ENCODE results near the gene UPB1. TPM values are rescaled to one million over a fixed set of nuclear protein-coding genes. Genes with fewer than 3 reads are reported as not detected.

UPB1 gene
- total and polyA plus RNA-seq, 2 experiments from 2014 or later, result 0.39 to 1.6 TPM

- Histone ChIP-seq H3K27me3 (no peaks in the 10 kb centered on the region), H3K9me3 (ENCODE audit: low read depth) (no peaks in the 10 kb centered on the region), H3K4me2 (no peak overlapping the region), H3K36me3 (replicated peaks; ENCODE audit: insufficient read depth, low read depth) (no peaks in the 10 kb centered on the region), H3K9me2 (replicated peaks; ENCODE audit: insufficient read depth) (no peaks in the 10 kb centered on the region), H3K79me2 (no peaks in the 10 kb centered on the region), H2AFZ (no peak overlapping the region), H3K4me1 (ENCODE audit: insufficient read depth) (peaks cover 30% of the 10 kb centered on the region), H3K4me3 (no peak overlapping the region), H4K20me1 (ENCODE audit: insufficient read depth, poor library complexity, severe bottlenecking) (no peaks in the 10 kb centered on the region), H3K27ac (peak overlapping the region; percentile 56)
- peak; percentile 52 for DNase-seq (ENCODE audit: low spot score)
- 64% methylated on average over 16 of the region's 16 CpGs for WGBS (ENCODE audit: low lambda C conversion rate, missing lambda C conversion rate)
- TF ChIP-seq EZH2 (IDR thresholded peaks at IDR 0.05; ENCODE audit: borderline replicate concordance) (no peak), CTCF (IDR thresholded peaks at IDR 0.05; ENCODE audit: poor library complexity) (no peak), EZH2phosphoT487 (IDR thresholded peaks at IDR 0.05; ENCODE audit: low read depth, severe bottlenecking, unreplicated experiment) (no peak)
These were observed 5.2 kb downstream of the UPB1 start for GRCh38 chr22:24500277-24500820.

- Histone ChIP-seq H3K27me3 (no peaks in the 10 kb centered on the region), H3K9me3 (ENCODE audit: low read depth) (no peaks in the 10 kb centered on the region), H3K36me3 (replicated peaks; ENCODE audit: insufficient read depth, low read depth) (no peaks in the 10 kb centered on the region), H3K79me2 (no peaks in the 10 kb centered on the region), H2AFZ (no peak overlapping the region), H3K4me2 (no peak overlapping the region), H3K4me3 (no peak overlapping the region), H3K9me2 (replicated peaks; ENCODE audit: insufficient read depth) (no peaks in the 10 kb centered on the region), H4K20me1 (ENCODE audit: insufficient read depth, poor library complexity, severe bottlenecking) (no peaks in the 10 kb centered on the region), H3K27ac (peak overlapping the region; percentile 56), H3K4me1 (ENCODE audit: insufficient read depth) (peaks cover 34% of the 10 kb centered on the region)
- 52% methylated on average over 8 of the region's 8 CpGs for WGBS (ENCODE audit: low lambda C conversion rate, missing lambda C conversion rate)
- TF ChIP-seq CTCF (IDR thresholded peaks at IDR 0.05; ENCODE audit: poor library complexity), result no peak
- no peak for TF ChIP-seq EZH2phosphoT487 (IDR thresholded peaks at IDR 0.05; ENCODE audit: low read depth, severe bottlenecking, unreplicated experiment)
- no peak for TF ChIP-seq EZH2 (IDR thresholded peaks at IDR 0.05; ENCODE audit: borderline replicate concordance)
- DNase-seq (ENCODE audit: low spot score), result peak; percentile 45
These were observed 6.3 kb downstream of the UPB1 start for GRCh38 chr22:24501301-24502005.

- WGBS (ENCODE audit: low lambda C conversion rate, missing lambda C conversion rate), result 74% methylated on average over 7 of the region's 7 CpGs
- Histone ChIP-seq H3K4me2 (no peak overlapping the region), H3K4me3 (no peak overlapping the region), H3K27ac (peak overlapping the region; percentile 39), H3K4me1 (ENCODE audit: insufficient read depth) (peaks cover 38% of the 10 kb centered on the region), H4K20me1 (ENCODE audit: insufficient read depth, poor library complexity, severe bottlenecking) (no peaks in the 10 kb centered on the region), H3K79me2 (no peaks in the 10 kb centered on the region), H3K9me3 (ENCODE audit: low read depth) (no peaks in the 10 kb centered on the region), H3K27me3 (no peaks in the 10 kb centered on the region), H3K36me3 (replicated peaks; ENCODE audit: insufficient read depth, low read depth) (no peaks in the 10 kb centered on the region), H3K9me2 (replicated peaks; ENCODE audit: insufficient read depth) (no peaks in the 10 kb centered on the region), H2AFZ (no peak overlapping the region)
- TF ChIP-seq CTCF (IDR thresholded peaks at IDR 0.05; ENCODE audit: poor library complexity), result no peak
- no peak for TF ChIP-seq EZH2phosphoT487 (IDR thresholded peaks at IDR 0.05; ENCODE audit: low read depth, severe bottlenecking, unreplicated experiment)
- no peak for TF ChIP-seq EZH2 (IDR thresholded peaks at IDR 0.05; ENCODE audit: borderline replicate concordance)
- no peak for DNase-seq (ENCODE audit: low spot score)
These were observed 6.9 kb downstream of the UPB1 start for GRCh38 chr22:24502034-24502433.

Data from hepatocyte (in vitro differentiated cells).